HG02623 (cell line): Measurements from ENCODE around the gene OR10K2.
"Not testable (repeated sequence)": the region's sequence is repeated elsewhere in the genome, so short reads cannot be mapped to it uniquely, and the experiment has no call there.

Experiments
- ATAC-seq: cut with Tn5 transposase; IDR thresholded peaks from one replicate; pipeline ENCODE4 v1.9.1; 2021; ENCODE audit warnings: moderate library complexity; ENCODE audit not compliant: unreplicated experiment

The OR10K2 gene, protein sequence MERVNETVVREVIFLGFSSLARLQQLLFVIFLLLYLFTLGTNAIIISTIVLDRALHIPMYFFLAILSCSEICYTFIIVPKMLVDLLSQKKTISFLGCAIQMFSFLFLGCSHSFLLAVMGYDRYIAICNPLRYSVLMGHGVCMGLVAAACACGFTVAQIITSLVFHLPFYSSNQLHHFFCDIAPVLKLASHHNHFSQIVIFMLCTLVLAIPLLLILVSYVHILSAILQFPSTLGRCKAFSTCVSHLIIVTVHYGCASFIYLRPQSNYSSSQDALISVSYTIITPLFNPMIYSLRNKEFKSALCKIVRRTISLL

DNA sequence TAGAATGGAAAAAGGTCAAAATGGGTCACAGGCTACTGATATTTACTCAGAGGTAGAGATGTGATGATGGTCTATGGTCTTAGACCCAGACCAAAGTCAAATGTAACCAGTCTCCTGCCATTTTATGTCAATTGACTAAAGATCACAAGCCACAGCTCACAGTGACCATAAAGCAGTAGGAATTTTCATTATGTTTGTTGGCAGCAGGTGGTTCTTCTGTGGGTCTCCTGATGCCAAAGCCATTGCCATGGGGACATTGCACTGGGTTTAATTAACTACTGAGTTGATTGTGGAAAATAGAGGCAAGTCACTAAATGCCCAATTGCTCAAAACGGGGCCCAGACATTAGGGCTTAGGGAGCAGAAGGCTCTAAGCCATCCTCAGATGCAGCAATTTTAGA, at the start of gene OR10K2:
Gene OR10K2 (minus strand): TSS at position 101 of the 400 bp plus-strand sequence. CDS start 5,371 bp downstream, outside the sequence.
- no peak for ATAC-seq

DNA sequence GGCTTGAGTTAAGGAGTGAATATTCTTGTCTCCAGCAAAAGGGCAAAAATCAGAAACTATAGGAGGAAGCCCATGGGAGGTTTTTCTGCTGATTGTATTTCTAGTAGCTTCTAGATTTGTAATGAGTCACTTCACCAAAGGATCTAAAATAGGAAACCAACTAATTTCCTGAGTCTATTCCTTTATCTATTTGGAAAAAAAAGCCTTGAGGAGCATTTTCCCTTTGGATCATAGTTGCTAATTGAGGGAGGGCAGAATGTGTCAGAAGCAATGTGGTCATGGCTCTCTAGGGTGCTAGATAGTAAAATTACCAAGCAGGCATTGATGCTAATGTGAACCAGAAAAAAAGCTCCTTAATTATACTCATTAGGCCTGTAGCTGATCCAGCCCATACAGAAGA, 45.9 kb upstream of the OR10K2 start, which contains the start of gene OR10R2:
Gene OR10R2 (plus strand): TSS at position 301 of the 400 bp plus-strand sequence. CDS start 106 bp downstream, outside the sequence.
- ATAC-seq, result no peak

DNA sequence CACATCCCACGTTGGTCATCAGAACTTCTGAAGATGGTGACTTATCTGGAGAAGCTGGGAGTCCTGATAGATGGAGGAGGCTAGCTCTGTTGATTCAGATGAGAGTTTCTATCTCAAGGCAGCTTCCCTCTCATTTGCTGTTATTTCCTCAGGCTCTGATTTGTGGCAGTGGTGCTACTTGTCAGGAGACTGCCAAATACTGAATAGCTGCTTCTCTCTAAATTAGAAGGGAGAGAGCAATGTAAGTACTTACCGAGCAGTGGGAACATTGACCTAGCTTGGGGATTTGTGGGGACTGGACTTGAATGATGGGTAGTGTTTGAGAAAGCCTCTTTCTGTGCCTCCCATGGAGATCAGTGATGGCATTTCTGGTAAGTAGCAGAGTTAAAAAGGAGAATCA, 35.5 kb upstream of the OR10K2 start, which contains the start of gene OR10K1:
Gene OR10K1 (plus strand): TSS at position 301 of the 400 bp plus-strand sequence. CDS start 3,728 bp downstream, outside the sequence.
- ATAC-seq, result no peak

DNA sequence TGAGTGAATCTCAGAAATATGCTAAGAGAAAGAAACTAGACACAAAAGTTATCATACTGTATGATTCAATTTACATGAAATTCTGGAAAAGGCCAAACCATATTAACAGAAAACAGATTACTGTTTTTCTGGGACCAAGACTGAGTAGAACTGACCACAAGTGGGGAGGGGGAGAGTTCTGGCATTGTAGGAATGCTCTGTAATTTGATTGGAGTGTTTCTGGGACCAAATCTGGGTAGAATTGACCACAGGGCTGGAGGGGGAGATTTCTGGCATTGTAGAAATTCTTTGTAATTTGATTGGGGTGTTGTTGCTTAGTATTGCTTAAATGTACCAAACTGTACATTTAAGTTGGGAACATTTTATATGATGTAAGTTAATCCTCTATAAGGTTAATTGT, 32.2 kb upstream of the OR10K2 start:
- no peak for ATAC-seq

DNA sequence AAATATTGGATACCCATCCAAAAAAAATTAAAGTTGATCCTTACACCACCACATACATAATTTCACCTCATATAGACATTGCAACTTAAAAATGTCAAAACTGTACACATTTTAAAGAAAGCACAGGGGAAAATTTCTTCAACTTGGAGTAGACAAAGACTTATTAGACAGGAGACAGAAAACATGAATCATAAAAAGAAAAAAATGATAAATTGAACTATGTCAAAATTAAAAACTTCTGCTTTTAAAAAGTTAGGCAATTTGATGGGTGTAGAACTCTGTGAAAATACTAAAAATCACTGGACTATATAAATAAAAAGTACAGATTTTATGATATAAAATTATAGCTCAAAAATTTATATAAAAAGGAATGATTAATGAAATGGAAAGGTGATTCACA, 31.2 kb upstream of the OR10K2 start:
- no peak for ATAC-seq

DNA sequence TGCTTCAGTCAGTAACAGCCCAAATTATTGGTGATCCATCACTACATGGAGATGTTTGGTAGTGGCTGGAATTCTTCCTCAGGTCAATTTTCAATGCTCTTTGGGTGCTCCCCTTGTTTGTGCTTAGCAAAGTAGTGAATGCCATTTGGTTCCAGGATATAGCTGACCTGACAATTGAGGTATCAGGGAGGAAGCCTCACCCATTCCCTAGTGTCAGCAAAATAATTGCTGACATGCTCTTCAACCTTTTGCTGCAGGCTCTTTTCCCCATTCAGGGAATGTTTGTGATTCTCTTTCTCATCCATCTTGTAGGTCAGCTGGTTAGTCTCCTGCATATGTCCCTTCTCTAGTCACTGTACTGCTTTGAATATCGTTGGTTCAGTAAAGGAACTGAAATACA, 28.5 kb upstream of the OR10K2 start:
- ATAC-seq, result no peak

DNA sequence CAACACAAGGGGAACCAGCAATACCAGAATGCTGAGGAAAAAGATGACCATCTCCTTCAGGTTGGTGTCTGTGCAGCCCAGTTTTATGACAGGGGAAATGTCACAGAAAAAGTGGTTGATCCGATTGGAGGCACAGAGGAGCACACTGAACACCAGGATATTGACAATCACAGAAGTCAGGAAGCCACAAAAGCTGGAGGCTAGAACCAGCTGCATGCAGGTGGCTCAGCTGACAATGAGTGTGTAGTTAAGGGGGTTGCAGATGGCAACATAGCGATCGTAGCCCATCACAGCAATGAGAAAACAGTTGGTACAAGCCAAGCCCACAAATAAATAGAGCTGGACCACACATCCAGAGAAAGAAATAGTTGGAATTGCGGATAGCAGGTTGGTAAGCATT, 19.3 kb upstream of the OR10K2 start:
- no peak for ATAC-seq

DNA sequence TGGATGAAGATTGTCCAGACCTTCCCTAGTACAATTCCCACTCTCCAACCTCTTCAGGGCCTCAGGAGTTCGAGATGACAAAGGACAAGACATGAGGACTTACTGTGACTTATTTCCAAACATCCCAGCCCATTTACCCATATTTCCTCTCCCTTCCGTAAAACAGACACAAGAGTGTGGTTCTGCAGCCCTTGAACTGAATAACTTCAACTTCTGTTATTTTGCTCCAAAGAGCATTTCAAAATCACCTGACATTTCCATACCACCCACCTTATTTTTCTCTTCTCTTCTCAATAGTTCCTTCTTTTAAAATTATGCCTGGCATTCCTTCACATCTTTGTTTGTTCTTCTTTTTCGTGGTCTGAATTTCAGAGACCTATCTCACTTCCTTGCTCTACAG, 8.7 kb upstream of the OR10K2 start:
- ATAC-seq, result no peak

DNA sequence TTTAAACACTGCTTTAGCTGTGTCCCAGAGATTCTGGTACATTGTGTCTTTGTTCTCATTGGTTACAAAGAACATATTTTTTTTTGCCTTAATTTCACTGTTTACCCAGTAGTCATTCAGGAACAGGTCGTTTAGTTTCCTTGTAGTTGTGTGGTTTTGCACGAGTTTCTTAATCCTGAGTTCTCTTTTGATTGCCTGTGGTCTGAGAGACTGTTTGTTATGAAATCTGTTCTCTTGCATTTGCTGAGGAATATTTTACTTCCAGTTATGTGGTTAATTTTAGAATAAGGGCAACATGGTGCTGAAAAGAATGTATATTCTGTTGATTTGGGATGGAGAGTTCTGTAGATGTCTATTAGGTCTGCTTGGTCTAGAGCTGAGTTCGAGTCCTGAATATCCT, 4.1 kb upstream of the OR10K2 start:
- ATAC-seq, result not testable (repeated sequence)

DNA sequence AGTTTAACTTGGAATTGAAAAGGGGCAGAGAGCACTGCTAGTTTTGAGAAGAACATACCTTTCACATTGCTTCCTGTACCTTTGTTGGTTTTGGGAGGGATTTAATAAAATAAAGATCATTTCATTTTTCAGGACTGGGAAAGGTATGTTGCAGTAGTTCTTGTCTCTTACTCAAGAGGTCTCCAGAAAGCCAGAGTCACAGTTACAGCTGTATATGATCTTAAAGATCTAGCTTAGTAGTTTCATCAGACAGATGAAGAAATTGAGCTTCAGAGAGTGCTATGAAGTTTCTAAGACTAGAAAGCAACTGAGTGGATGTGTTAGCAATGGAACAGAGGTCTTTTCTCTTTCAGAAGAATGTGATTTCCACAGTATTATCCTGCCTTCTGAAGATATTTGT, 1.0 kb downstream of the OR10K2 start:
- ATAC-seq, result no peak

DNA sequence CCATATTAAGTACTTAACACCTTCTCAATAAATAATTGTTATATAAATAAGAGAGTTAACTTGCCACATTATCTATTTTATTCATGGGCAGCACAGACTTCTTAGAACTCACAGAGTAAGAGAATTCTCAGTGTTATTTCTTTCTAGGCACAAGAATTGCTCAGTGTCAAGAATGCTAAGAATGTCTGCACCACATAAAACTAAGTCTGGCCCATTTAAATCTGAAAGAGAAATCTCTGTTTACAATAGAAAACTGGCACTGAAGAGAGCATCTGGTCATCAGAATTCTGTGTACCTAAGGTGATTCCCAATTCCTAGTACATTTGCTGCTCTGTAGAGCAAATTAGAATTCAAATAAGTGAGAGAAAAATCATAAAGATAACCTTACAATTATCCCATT, 3.8 kb downstream of the OR10K2 start:
- ATAC-seq, result no peak

DNA sequence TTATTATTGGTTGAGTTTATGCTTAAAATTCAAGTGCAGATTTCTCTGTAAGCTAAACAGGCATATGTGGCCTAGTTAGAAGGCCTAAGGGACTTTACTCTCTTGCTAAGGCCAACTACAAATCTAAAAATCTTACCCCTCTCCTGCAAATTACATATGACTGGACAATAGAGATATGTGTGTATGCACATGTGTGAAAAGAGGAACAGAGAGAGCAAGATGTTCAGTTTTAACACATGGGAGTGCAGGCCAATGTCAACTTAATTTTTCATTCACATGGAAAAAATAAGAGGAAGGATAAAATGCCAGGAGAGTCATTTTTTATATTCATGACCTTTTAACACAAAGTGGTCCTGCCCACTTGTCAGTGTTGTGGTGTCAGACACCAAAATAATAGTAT, 8.5 kb downstream of the OR10K2 start:
- ATAC-seq, result no peak

DNA sequence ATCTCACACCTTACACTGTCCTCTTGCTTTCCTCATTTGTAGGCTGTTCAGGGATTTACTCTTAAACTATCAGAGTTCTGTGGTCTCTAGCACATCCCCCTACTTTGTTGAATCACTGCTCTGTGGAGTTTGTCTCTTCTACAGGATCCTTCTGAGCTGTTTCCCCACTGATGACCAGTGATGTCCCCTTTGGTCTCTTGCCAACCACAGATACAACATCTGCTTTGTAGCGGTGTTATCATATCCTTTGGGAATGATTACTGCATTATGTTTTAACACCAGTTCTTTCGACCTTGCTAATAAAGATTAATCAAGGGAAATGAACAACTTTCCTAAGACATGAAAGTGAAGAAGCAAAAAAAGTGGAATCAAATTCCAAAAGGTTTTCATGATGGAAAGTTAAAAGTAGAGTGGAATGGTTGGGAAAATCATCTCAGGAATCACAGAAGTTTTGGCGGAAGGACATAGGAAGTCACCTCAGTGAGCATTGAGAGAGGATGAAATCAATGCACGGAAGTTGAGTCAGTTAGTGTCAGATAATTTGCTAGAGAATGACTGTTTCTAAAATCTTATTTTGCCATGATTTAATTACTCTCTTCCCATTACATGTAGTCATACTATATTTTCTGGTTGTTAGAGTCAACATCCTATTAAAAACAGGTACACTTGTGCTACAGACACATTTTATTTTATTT, 11.2 kb downstream of the OR10K2 start:
- no peak for ATAC-seq

DNA sequence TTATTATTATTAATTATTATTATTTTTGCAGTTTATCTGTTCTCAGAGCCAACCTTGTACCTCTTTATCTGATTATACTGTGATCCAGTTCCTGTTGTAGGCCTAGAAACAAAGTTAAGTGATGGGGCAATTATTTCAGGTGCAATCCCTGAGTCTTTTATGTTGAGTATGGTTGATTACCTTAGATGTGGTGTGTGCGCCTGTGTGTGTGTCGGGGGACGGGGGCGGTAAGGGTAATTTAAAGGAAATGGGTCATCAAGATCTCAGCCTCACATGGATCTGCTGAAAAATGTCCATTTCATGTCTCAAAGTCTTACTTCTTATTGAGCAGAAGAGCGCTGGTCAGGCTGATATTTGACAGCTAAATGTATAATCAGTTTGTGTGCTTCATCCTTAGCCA, 18.9 kb downstream of the OR10K2 start:
- ATAC-seq, result no peak

DNA sequence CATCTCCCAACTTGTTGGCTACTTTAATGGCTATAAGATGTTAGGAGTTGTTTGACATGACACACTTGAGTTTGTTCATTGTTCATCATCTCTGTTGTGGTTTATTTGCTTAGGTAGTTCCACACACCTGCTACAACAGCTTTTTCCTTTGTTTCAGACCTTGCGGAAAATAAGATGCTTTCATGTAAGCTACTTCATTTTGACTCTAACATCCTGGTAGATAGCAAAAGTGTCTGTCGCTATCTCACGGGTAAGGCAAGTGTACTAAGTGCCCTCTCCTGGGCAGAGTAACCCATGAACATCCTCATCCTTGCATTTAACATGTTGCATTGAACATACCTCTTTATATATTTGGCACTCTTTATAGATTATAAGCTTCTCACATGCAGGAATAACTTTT, 25.2 kb downstream of the OR10K2 start:
- ATAC-seq, result no peak

DNA sequence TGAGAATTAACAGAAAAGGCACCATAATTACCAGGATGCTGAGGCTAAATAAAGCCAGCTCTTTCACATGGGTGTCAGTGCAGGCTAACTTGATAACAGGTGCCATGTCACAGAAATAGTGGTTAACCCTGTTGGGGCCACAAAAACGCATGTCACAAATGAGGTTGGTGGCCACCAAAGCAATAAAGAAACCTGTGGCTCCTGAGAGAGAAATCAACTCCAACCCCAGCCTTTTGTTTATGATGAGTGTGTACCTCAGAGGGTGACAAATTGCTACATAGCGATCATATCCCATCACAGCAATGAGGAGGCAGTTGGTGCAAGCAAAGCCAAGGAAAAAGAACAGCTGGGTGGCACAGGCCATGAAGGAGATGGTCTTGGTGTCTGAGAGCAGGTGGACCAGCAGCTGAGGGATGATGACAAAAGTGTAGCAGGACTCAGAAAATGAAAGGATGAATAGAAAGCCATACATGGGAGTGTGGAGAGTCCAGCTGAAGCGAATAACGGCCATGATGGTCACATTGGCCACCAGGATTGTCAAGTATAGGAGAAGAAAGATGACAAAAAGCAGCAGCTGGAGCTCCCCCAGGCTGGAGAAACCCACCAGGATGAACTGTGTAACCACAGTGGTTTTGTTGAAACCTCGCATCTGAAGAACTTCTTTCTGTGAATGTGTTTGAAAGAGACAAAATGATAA, 27.1 kb downstream of the OR10K2 start, which contains the start of gene OR10T2:
Gene OR10T2 (minus strand): TSS at position 649 of the 697 bp plus-strand sequence. CDS start 0 bp downstream, at position 649.
- no peak for ATAC-seq

DNA sequence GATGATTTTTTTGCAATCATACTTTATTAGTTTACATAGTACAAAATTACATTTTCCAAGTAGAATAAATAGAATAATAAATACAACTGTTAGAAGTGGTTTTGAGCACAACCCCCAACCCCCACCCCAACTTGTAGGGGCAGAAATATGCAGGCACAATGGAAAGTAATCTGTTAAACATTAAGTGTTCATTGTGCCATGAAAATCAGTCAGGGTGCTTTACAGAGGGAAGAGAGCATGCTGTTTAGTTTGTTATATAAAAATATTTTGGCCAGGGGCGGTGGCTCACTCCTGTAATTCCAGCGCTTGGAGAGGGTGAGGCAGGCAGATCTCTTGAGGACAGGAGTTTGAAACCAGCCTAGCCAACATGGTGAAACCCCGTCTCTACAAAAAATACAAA, 29.4 kb downstream of the OR10K2 start:
- no peak for ATAC-seq

DNA sequence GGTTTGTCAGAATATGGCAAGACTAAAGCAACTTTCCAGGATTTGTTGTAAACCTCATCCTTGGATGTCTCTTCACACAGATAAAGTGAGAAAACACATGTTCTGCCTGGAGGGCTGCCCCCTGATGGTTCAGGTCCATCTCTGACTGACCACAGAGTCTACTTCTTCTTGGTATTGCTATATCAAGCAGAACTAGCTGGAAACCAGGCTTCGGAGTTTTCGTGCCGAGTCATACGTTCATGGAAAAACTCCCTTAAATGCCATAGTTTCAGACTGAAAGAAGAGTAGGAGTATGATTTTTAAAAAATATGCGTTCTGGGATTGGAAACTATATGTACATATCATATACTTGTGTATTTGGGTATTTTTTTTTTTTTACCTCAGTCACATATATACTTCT, 32.6 kb downstream of the OR10K2 start:
- ATAC-seq, result no peak

DNA sequence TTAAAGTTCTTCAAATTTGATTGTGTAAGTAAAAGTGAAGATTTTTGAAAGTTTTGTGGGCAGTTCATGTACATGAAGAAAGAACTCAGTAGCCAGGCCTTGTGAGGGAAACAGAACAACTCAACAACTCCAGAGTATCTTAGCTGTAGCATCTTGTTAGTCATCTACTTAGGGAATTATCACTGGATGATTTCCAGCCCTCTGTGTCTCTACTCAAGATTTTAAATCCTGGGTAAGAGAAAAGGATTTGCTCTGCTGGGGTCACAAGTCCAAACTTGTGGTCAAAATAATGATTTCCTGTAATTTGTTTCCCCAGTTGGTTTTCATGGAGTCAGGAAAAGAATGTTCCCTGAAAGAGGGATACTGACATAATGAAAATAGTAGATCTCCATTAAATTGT, 34.9 kb downstream of the OR10K2 start:
- ATAC-seq, result no peak

DNA sequence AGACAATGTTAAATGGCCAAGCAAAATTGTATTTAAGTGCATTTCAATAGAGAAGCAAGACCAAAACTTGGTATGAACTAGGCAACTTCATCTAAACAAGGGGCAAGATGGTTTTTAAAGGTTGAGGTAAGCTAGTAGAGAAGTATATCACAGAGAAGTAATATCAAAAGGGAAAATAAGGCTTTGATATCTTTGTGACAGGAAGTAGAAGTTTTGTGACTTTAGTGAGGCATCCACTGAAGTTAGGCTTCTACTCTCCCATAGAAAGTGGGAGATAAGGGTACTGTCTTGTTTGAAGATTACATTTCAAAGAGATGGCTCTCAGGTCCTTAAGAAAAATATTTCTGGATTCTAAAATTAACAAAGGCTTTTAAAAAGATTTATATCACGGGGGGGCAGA, 35.7 kb downstream of the OR10K2 start:
- ATAC-seq, result no peak

DNA sequence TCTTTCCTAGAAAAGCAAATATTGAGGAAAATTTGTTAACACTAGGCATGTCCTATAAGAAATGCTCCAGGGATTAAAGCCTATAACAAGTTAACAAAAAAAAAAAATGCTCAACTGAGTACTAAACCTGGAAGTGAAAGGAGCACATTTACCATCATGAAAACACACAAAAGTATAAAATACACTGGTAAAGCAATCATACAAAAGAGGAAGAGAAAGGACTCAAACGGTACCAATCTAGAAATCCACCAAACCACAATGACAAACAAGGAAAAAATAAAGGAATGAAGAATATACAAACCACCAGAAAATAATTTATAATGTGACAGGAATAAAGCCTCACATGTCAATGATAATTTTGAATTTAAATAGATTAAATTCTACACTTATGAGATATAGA, 51.2 kb downstream of the OR10K2 start:
- ATAC-seq, result no peak

DNA sequence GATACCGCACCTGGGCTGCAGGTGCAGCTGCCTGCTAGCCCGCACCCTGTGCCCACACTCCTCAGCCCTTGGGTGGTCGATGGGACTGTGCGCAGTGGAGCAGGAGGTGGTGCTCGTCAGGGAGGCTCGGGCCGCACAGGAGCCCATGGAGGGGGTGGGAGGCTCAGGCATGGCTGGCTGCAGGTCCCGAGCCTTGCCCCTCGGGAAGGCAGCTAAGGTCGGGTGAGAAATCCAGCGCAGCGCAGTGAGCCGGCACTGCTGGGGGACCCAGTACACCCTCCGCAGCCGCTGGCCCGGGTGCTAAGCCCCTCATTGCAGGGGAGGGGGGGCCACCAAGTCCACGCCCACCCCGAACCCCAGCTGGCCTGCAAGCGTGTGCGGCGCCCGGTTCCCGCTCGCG, 51.9 kb downstream of the OR10K2 start:
- not testable (repeated sequence) for ATAC-seq
